Raji (cell line): ENCODE measurements around the gene EZH1.

ENCODE experiments used
- POLR2A ChIP-seq: IDR thresholded peaks from 2 replicates; pipeline ENCODE4 v1.6.1; 2011; ENCODE audit warnings: low read depth, low read length, control low read depth; ENCODE audit not compliant: insufficient read depth

EZH1 gene

GRCh38 chr17:42653179-42654124, 91.4 kb downstream of the EZH1 start:
- TF ChIP-seq POLR2A, result no peak

- TF ChIP-seq POLR2A, result no peak
Observed at GRCh38 chr17:42651392-42651791, 93.4 kb downstream of the EZH1 start.
